ENCODE results near the gene ME3. TPM values are rescaled to one million over a fixed set of nuclear protein-coding genes. Genes with fewer than 3 reads are reported as not detected.

ME3 gene
- total RNA-seq, 1 experiment from 2014 or later, result 0.30 TPM

DNA sequence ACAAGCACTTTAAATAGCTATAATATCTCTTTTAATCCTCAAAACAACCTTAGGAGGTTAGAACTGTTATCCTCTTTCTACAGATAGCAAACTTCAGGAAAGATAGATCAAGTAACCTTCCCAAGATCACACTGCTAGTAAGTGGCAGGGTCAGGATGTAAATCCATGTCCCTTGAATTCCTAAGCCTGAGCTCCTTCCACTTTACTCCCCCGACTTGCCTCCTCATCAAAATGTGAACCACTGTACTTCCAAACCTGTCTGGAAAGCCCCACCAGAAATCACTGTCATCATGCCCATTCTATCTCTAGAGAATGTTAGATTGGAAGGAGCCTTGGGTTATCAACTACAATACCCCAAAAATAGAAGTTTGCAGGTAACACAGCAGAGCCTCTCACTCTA lies 33.7 kb downstream of the ME3 start (continued):
- TF ChIP-seq CTCF (IDR thresholded peaks at IDR 0.05 in 2 of 3, conservative IDR thresholded peaks at IDR 0.05 in 1 of 3; ENCODE audit: borderline replicate concordance in 1 of 3, insufficient read depth in 1 of 3, low read depth in 2 of 3, low read length in 2 of 3), result no peak
- no peak for TF ChIP-seq SIN3A (IDR thresholded peaks at IDR 0.05; ENCODE audit: low read depth)
- no peak for TF ChIP-seq SRF (IDR thresholded peaks at IDR 0.05; ENCODE audit: low read depth)
- TF ChIP-seq EZH2 (IDR thresholded peaks at IDR 0.05), result no peak
- TF ChIP-seq ATF3 (IDR thresholded peaks at IDR 0.05), result no peak

GRCh38 chr11:86637988-86638387 lies 34.4 kb downstream of the ME3 start:
- ChIA-PET RAD21 (ENCODE audit: low non-redundant PET in 1 of 2, low total read pairs in 2 of 2, uncharacterized antibody in 2 of 2, unreplicated experiment in 2 of 2) (no interaction called here), CTCF (interaction anchor here (1.0 kb wide), 1 partner anchor 30 kb away, joined by 5 read pairs; no protein-coding TSS in a partner anchor), POLR2A (no interaction called here)
- Histone ChIP-seq H3K4me1 (ENCODE audit: control insufficient read depth in 1 of 2, insufficient read depth in 2 of 2, low read length in 2 of 2) (peaks cover 2 to 6% of the 10 kb centered on the region in 2 experiments; a peak in 3 of 4 replicates), H3K9me2 (ENCODE audit: insufficient read depth) (no peaks in the 10 kb centered on the region), H3K9me3 (ENCODE audit: control insufficient read depth in 1 of 2, insufficient read depth in 1 of 2, low read depth in 1 of 2, low read length in 2 of 2) (no peaks in the 10 kb centered on the region), H3K4me2 (ENCODE audit: low read length) (no peak overlapping the region), H3K27ac (ENCODE audit: low read depth, low read length) (no peak overlapping the region), H3K36me3 (ENCODE audit: control insufficient read depth in 1 of 2, insufficient read depth in 2 of 2, low read length in 2 of 2) (no peaks in the 10 kb centered on the region), H3K9ac (ENCODE audit: low read length) (no peak overlapping the region), H3K27me3 (ENCODE audit: insufficient read depth, low read length) (no peaks in the 10 kb centered on the region), H3K79me2 (ENCODE audit: insufficient read depth, low read length) (no peaks in the 10 kb centered on the region), H2AFZ (ENCODE audit: low read depth, low read length, poor library complexity, severe bottlenecking) (no peak overlapping the region), H4K20me1 (ENCODE audit: insufficient read depth) (no peaks in the 10 kb centered on the region), H3K4me3 (replicated peaks in 1 of 2; ENCODE audit: low read depth in 1 of 2, low read length in 2 of 2) (no peak overlapping the region)
- intact Hi-C loops (cut with micrococcal nuclease), result no loop called here
- BruUV-seq (replicated peaks), result no TSS peak
- no peak for ATAC-seq
- no peak for DNase-seq (ENCODE audit: low read depth, low spot score)
- TF ChIP-seq, protein P1, sequence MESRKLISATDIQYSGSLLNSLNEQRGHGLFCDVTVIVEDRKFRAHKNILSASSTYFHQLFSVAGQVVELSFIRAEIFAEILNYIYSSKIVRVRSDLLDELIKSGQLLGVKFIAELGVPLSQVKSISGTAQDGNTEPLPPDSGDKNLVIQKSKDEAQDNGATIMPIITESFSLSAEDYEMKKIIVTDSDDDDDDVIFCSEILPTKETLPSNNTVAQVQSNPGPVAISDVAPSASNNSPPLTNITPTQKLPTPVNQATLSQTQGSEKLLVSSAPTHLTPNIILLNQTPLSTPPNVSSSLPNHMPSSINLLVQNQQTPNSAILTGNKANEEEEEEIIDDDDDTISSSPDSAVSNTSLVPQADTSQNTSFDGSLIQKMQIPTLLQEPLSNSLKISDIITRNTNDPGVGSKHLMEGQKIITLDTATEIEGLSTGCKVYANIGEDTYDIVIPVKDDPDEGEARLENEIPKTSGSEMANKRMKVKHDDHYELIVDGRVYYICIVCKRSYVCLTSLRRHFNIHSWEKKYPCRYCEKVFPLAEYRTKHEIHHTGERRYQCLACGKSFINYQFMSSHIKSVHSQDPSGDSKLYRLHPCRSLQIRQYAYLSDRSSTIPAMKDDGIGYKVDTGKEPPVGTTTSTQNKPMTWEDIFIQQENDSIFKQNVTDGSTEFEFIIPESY (IDR thresholded peaks at IDR 0.05; ENCODE audit: extremely low read depth, insufficient replicate concordance, low read length), result no peak

Measured in HCT116 (cell line).